Germinal center (tissue), 1 donor: Measurements from ENCODE around the gene DUOX1.
A peak's percentile ranks its signal among the peaks of the same experiment; 100 is the strongest.
"Not testable (repeated sequence)": the region's sequence is repeated elsewhere in the genome, so short reads cannot be mapped to it uniquely, and the experiment has no call there.

ENCODE experiments used
- DNase-seq: peaks from one replicate; pipeline ENCODE4 v3.0.0; 2012; ENCODE audit warnings: mixed read lengths, low spot score

Gene DUOX1

GRCh38 chr15:45129651-45130129 is at the start of gene DUOX1, which contains the start of gene DUOXA1:
Gene DUOX1 (plus strand): TSS chr15:45129994. CDS start chr15:45131967, 1,973 bp downstream.
Gene DUOXA1 (minus strand): TSS chr15:45129879. CDS start chr15:45123014, 6,865 bp downstream.
- DNase-seq: peak; percentile 51

DNA sequence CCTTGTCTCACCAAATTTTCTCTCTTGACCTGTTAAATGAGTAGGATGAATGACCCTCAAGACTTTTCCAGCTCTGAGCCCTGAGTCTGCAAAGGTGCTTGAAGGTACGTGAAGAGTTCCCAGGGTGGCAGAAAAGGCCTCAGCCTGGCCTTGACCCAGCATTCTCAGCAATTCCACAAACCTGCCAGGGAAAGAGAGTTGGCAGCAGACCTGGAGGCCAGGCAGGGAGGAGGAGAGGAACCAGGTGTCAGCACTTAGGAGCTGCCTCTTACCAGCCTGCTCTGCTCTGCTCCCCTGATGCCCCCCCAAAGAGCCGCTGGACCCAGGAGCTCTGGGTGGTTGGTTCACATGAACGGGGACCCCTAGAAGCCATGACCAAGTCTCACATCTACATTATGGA is 49.2 kb upstream of the DUOX1 start:
- DNase-seq: not testable (repeated sequence)

GRCh38 chr15:45082412-45082811 is 47.4 kb upstream of the DUOX1 start:
- not testable (repeated sequence) for DNase-seq

DNA sequence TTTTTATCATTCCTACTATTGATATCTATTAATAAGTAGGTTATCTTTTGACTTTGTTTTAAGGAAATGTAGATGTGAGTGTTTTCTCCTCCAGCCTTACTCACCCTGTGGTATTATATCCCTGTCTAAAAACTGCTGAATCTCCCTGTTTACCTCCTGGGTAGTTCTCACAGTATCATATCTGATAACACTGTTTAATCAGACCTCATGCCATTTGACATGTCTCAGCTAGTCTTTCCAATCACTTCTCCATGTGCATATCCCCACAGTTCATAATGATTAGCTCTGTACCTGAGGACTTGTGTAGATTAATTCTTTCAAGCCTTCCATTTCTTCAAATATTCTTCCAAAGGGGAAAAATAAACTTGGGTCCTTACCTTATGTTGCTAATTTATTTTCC is 46.6 kb upstream of the DUOX1 start:
- DNase-seq: no peak

DNA sequence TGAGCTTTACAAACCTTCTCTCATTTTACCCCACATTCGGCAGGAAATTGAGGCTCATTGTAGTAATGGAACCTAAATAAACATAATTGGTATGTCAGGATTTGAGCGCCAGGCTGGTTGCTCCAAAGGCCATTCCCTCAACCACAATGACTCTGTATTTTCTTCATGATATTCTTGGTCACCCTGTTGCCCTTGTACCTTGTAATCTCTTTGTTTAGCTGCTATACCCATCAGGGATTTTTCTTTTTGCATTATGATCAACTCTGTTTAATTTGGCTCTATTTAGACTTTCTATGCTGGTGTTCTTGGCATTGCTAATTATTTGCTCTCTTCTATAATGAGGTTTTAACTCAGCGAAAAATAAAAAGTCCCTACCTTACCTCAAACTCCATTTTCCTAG is 45.6 kb upstream of the DUOX1 start:
- no peak for DNase-seq

GRCh38 chr15:45087513-45087912 is 42.3 kb upstream of the DUOX1 start:
- no peak for DNase-seq

GRCh38 chr15:45088801-45089711 is 40.7 kb upstream of the DUOX1 start:
- DNase-seq: no peak

DNA sequence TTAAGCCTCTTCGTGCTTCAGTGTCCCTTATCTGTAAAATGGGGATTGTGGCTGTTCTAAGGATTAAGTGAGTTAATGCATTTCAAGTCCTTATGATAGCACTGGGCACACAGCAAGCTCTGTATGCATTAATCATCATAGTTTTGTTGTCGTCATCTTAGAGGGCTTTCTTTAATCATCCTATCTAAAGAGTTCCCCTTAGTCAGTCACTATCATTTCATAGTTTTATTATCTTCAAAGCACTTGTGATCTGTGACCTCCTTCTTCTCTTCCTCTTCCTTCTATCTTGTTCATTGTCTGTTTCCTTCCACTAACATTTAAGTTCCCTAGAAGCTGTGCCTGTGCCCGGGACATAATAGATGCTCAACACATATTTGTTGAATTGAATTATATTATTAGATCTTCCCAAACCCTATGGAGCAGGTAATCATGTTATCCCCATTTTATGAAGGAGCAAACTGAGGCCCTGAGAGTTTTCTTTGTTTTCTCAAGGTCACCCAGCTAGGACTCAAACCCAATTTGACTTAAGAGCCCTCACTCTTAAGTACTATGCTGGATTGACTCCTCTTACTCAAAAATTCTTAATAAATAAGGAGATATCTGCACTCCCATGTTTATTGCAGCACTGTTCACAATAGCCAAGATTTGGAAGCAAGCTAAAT is 40.0 kb upstream of the DUOX1 start:
- no peak for DNase-seq

- DNase-seq: no peak
These were observed 38.6 kb upstream of the DUOX1 start for GRCh38 chr15:45091161-45091560.

DNA sequence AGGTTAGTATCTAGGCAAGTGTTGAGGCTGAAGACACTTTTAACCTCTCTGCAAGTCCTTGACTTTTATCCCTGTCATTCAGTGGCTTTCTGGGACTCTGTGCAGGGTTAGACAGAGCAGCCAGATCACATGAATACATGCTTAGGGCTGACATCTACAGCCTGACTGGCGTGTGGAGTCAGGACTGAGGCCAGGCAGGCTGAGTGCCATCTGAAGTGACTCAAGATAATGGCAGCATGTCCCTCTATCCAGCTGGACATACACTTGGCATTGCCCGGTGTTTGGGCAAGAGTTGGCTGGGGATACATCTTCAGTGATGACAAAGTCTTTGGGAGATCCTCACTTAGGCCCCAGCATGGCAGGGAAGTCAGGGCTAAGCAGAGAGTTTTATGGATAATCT is 38.2 kb upstream of the DUOX1 start:
- DNase-seq: no peak

DNA sequence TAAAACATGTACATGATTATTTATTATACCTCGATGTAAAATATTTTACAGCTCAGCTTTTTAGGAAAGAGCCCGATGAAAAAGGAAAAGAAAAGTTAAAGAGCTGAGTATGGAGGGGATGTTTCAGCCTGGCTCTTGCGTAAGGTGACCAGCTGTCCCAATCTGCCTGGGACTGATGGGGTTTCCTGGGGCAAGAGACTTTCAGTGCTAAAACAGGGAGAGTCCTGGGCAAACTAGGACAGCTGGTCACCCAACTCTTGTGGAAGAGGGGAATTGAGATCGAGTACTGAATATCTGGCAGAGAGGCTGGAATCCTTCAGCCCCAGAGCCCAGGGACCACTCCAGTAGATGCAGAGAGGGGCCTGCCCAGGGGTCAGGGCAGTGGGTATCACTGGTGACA is 36.8 kb upstream of the DUOX1 start:
- no peak for DNase-seq

DNA sequence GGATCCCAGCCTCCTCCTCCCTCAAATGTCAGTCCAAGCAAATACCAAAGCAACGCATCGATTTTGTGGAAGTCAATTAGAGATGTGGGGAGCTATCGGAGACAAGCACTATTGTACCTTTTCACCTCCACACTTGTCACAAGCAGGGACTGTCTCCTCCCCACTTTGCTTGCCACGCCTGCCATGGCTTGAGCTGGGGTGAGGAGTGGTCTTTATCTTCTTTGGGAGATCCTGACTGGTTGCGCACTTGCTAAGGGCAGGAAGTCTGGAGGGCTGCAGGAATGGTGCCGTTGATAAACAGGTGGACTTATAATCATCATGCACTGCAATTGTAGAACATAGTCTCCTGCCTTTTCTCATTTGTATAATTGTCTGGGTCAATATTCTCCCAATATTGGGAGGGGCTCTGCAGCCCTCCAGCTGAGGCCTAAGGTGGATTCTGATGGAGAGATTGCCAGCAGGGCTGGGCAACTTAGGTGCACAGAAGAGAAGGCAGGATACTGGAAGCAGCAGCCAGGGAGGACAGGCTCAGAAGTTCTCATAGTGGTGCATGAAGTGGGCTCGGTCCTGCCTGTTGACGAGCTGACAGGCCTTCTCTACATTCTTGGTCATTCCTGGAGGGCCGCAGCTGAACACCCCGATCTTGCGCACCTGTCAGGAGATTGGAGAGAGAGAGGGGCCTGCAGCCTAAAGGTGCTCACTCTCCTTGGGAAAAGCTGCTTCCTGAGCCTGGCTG is 36.0 kb upstream of the DUOX1 start:
- no peak for DNase-seq

GRCh38 chr15:45094358-45094730 is 35.5 kb upstream of the DUOX1 start:
- no peak for DNase-seq

- DNase-seq: no peak
These were observed 34.1 kb upstream of the DUOX1 start for GRCh38 chr15:45095661-45096060.

GRCh38 chr15:45097466-45097865 is 32.3 kb upstream of the DUOX1 start:
- DNase-seq: no peak

DNA sequence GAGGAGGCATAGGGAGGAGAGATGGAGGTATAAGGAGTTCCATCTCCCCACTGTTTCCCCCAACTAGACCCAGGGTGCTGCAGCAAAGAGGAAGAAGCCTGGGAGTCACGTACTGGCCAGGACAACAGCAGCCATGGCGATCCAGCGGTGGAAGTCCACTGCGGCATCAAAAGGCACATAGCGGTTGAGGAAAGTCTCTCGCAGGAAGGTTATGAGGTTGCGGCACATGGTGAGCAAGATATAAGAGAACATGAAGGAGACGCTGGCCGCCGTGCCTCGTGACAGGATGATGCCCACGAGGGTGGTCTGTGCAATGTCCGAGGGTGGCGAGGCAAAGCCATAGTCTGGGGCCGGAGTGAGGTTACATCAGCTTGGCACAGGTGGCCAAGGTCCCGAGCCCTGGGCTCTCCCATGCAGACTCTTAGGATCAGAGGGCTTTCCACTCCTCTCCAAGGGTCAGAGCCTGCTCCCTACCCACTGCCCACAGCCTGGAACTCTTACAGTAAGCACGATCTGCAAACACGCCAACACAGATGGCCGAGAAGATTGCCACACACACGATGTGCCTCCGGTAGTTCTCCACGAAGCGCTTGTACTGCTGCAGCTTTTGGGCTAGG is 30.1 kb upstream of the DUOX1 start:
- DNase-seq: no peak

DNA sequence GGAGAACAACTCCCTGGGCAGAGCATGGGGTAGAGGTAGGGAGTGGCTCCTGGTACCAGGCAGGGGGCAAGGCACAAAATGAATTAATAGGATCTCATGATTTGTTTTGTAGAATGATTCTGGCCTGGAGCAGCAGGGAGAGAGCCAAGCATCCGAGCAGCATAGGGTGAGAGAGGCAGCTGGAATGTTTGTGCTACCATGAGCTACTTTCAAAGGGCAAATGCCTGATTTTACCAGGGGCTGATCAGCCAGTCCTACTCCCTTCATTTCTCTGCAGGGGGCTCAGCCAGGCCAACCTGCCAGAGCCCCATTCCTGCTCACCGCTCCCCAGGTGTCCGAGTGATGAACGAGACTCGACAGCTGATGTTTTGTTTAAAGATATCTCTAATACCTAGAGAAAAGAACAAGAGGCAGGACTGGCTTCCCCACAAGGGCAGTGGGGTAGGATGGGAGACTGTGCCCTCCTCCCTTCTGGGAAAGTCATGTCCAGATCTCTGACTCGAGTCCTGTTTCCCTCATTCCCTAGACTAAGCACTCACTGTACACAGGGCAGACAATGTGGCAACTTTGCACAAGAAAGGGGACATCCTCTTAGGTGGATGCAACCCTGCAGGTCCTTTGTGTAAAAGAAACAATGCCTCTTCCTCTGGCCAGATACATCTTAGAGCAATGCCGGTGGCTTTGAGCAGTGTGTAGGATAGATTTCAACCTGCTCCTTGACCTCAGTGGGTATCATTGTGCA is 28.7 kb upstream of the DUOX1 start:
- DNase-seq: no peak

GRCh38 chr15:45101749-45102148 is 28.0 kb upstream of the DUOX1 start:
- DNase-seq: no peak

- no peak for DNase-seq
These were observed 27.6 kb upstream of the DUOX1 start for GRCh38 chr15:45102226-45102625.

GRCh38 chr15:45104170-45104569 is 25.6 kb upstream of the DUOX1 start:
- DNase-seq: not testable (repeated sequence)

DNA sequence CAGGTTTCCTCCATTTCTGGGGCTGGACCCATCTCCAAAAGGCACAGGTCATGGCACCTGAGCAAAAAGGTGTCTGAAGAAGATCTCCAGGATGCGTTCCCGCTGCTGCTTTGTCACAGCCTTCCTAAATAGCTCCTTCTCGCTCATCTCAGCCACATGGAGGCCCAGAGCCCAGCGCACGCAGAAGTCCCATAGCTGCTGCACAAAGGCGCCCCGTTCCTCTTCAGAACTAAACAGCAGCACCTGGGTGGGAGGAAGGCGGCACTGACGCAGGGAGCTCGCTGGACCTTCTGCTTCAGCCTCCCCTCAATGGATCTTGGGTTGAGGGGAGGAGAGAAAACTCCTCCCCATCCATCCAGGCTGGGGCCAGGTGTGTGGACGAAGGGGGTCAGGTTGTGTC is 24.2 kb upstream of the DUOX1 start:
- no peak for DNase-seq
